Kidney epithelial cell (primary cell): ENCODE measurements around the gene DLG2. TPM values are rescaled to one million over a fixed set of nuclear protein-coding genes. Genes with fewer than 3 reads are reported as not detected.

Experiments
- DNase-seq: peaks from one replicate; pipeline ENCODE4 v3.0.0-alpha.2; 2010; ENCODE audit warnings: low read depth
- H3K27me3 ChIP-seq: 2 replicates; pipeline ENCODE4 v1.6.0; 2011; ENCODE audit warnings: low read length; ENCODE audit not compliant: control insufficient read depth, insufficient read depth
- H3K36me3 ChIP-seq: 2 replicates; pipeline ENCODE4 v1.5.1; 2011; ENCODE audit warnings: low read length; ENCODE audit not compliant: control insufficient read depth, insufficient read depth
- H3K4me3 ChIP-seq: 2 replicates; pipeline ENCODE4 v1.5.1; 2011; ENCODE audit warnings: low read depth, mild to moderate bottlenecking, control low read depth, low read length
- CTCF ChIP-seq: IDR thresholded peaks from 2 replicates; pipeline ENCODE4 v1.5.1; 2011; ENCODE audit warnings: mild to moderate bottlenecking, moderate library complexity, low read length, control low read depth, inconsistent platforms; ENCODE audit not compliant: insufficient read depth, poor library complexity, severe bottlenecking
- total RNA-seq: library from RNA; depleted of rRNA; stranded (reverse); fragments of >200 nt; gene quantifications from 2 replicates; pipeline ENCODE4 v1.2.3, GENCODE V29; 2015

The DLG2 gene
- total RNA-seq, 1 donor from 2014 or later = 0.75 TPM

- Histone ChIP-seq H3K4me3 (no peak overlapping the region), H3K27me3 (no peaks in the 10 kb centered on the region), H3K36me3 (no peaks in the 10 kb centered on the region)
- no peak for DNase-seq
- TF ChIP-seq CTCF = no peak
These were observed 761.2 kb downstream of the DLG2 start for GRCh38 chr11:84865791-84866535.

GRCh38 chr11:84865257-84865656, 761.9 kb downstream of the DLG2 start:
- TF ChIP-seq CTCF = no peak
- Histone ChIP-seq H3K4me3 (no peak overlapping the region), H3K36me3 (no peaks in the 10 kb centered on the region), H3K27me3 (no peaks in the 10 kb centered on the region)
- DNase-seq = no peak

- H3K36me3 ChIP-seq = no peaks in the 10 kb centered on the region
- no peak for DNase-seq
- H3K4me3 ChIP-seq = no peak overlapping the region
- no peaks in the 10 kb centered on the region for H3K27me3 ChIP-seq
- no peak for TF ChIP-seq CTCF
These were observed 769.4 kb downstream of the DLG2 start for GRCh38 chr11:84857746-84858145.

GRCh38 chr11:84855508-84856245, 771.5 kb downstream of the DLG2 start:
- H3K4me3 ChIP-seq = no peak overlapping the region
- peak; percentile 47 for DNase-seq
- H3K27me3 ChIP-seq = no peaks in the 10 kb centered on the region
- H3K36me3 ChIP-seq = no peaks in the 10 kb centered on the region
- no peak for TF ChIP-seq CTCF

GRCh38 chr11:84854498-84854880, 772.7 kb downstream of the DLG2 start:
- no peak for DNase-seq
- Histone ChIP-seq H3K36me3 (no peaks in the 10 kb centered on the region), H3K4me3 (no peak overlapping the region), H3K27me3 (no peaks in the 10 kb centered on the region)
- TF ChIP-seq CTCF = no peak
